ENCODE data around the gene IL1R2.
"Not testable (repeated sequence)": the region's sequence is repeated elsewhere in the genome, so short reads cannot be mapped to it uniquely, and the experiment has no call there.

IL1R2 gene

DNA sequence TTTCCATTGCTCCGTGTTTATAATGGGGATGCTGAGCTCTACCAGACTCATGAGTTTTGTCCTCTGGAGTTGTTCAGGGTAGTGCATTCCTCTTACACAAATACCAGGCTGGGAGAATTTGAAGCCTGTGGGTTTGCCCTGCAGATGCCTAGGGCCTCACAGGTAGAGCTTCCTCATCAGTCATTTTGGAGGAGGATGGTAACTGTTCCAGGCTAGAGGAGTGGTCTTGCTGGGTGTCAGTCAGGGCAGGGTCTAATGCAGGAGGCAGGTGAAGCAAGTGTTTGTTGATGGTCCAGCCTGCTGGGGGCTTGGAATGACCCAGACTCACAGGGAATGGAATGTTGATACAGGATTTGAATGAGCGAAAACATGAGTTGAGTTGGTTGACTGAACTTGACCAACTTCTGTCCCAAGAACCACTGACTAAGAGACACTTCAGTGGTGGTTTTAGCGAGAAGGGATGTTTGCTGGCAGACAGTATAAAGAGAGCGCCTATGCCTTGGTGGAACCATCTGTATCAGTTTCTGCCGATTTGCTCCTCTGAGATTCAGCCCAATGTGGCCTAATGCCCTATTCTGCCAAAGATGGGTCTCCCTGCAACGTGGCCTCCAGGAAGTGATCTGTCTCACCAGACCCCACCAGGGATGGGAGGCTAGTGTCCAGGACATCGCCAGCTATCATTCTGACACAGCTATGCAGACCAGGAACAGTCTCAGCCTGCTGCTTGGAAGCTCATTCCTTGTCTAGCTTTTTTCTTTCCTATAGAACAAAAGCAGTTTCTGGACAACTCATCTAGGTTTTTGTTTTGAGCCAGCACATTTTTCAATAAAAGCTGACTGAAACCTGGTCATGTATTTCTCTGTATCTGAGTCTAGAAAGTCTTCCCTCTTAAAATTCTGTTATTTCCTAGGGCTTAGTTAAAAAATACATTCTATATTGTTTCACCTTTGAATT lies 9.3 kb downstream of the IL1R2 start:
- no peak for DNase-seq

DNA sequence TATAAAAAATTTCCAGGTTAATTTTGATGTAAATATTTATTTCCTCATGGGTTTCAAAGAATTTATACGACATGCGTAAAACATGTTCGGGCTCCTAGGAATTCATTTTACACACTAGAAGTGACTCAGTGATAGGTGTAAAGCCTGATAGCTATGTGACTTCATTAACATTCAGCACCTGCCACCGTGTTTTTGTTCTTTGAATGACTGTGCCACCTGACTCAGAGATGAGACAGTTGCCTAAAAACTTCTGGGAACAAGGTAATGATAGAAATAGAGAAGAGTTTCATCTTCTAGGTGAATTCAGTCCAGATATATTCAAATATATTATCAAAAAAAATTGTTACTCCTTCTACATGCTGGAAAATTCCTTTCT lies 10.0 kb downstream of the IL1R2 start:
- DNase-seq: no peak

DNA sequence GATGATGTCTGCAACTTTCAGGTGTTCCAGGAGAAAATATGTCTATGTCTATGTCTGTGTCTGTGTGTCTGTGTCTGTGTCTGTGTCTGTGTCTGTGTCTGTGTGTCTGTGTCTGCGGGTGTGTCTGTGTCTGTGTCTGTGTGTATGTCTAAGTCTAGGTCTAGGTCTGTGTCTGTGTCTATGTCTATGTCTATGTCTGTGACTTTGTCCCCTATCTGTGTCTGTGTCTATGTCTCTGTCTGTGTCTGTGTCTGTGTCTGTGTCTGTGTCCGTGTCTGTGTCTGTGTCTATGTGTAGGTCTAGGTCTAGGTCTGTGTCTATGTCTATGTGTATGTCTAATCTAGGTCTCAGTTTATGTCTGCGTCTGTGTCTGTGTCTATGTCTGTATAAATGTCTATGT lies 10.5 kb downstream of the IL1R2 start:
- no peak for DNase-seq

DNA sequence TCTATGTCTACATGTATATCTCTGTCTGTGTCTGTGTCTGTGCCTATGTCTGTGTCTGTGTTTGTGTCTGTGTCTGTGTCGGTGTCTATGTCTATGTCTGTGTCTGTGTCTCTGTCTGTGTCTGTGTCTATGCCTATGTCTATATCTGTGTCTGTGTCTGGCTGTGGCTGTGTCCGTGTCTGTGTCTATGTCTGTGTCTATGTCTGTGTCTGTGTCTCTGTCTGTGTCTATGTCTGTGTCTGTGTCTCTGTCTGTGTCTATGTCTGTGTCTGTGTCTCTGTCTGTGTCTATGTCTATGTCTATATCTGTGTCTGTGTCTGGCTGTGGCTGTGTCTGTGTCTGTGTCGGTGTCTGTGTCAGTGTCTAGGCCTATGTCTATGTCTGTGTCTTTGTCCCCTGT lies 11.1 kb downstream of the IL1R2 start:
- not testable (repeated sequence) for DNase-seq

DNA sequence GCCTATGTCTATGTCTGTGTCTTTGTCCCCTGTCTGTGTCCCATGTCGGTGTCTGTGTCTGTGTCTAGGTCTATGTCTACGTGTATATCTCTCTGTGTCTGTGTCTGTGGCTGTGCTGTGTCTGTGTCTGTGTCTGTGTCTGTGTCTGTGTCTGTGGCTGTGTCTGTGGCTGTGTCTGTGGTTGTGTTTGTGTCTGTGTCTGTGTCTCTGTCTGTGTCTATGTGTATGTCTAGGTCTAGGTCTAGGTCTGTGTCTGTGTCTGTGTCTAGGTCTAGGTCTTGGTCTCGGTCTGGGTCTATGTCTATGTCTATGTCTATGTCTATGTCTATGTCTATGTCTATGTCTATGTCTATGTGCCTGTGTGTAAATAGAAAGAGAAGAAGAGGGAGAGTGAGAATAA lies 11.9 kb downstream of the IL1R2 start:
- no peak for DNase-seq

DNA sequence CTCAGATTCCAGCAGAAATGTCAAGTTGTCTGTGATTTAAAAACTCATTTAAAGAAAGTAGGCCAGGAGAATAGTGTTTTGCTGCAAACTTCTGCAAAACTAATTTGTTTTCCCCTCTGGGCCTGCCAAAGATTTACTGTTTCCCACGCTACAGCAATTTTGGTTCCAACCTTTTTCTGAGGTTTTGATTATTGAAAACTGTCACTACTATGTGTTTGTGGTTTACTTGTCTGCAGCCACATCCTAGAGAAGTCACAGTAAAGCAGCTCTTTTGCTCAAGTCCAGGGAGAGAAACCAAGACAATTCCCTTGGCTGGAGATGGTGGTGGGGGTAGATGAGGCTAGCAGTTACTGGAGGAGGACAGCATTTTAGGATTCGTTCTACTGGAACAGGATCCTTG lies 12.8 kb downstream of the IL1R2 start:
- no peak for DNase-seq

DNA sequence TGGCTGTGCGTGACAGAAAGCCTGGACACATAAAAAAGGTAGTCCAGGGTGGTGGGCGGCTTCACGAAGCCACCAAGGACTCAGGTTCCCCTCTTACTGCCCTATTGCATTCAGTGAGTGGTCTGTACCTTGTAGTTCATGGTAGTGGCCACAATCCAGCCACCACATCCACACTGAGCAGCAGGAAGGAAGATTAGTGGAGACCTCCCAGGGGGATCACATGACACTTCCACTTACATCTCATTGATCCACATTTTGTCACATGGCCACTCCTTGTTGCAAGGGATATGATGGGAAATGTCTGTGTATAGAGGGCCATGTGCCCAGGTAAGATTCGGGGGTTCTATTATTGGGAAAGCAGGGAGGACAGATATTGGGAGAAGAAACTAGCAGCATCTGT lies 13.7 kb downstream of the IL1R2 start:
- no peak for DNase-seq

DNA sequence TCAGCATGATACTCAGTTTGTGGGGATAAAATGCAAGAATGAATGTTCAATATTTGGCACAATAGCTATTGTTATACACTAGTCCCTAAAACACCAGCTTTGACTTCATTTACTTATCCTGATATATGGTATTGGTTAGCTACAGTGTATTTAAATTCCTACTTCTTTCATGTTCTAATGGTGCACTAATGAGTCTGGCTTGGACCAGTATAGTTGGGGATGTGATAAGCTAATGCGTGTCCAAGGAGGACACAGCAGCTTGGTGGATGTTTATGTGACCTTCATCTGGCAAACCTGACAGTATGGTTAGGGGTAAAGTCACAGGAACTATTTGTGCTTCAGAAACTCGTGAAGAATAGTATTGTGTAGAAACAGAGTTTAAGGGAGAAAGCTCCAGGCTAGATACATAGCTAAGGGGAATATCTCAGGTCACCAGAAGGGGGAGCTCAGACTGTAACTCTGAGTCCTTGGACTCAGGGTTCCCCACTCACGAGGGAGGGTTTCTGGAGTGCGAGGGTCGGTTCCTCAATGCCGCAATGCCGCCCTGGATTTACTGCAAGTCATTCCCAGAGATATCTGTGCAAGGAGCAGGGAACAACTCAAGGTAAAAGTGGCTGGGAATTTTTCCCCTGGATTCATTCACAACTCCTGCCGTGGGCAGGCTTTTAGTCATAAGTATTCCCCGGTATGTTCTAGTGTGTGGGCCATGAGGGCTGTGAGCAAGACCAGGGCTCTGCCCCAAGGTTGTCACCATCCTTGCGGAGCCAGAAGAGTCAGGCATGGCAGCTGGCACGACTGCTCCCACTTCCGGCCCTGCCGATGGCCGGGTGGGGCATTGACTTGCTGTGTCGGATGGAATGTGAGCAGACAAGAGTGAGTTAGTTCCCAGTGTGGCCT lies 14.5 kb downstream of the IL1R2 start:
- peak; percentile 9 to 12 for DNase-seq

DNA sequence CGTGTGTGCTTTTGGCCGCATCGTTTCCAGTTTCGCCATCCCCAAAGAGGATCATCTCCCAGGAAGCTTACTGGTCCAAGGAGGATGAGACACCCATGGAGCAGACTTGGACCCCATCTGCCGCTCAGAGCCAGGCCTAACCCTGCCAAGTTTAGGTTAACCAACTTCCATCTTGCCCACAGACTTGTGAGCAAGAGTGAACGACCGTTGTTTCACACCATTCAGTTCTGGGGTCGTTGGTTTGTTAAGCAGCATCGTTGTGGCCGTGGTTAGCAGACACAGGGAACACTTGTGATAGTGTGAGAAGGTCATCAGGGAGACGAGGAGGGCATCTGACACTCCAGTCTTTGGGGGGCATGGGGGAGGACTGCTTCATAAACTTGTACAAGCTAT lies 15.1 kb downstream of the IL1R2 start:
- DNase-seq: no peak

DNA sequence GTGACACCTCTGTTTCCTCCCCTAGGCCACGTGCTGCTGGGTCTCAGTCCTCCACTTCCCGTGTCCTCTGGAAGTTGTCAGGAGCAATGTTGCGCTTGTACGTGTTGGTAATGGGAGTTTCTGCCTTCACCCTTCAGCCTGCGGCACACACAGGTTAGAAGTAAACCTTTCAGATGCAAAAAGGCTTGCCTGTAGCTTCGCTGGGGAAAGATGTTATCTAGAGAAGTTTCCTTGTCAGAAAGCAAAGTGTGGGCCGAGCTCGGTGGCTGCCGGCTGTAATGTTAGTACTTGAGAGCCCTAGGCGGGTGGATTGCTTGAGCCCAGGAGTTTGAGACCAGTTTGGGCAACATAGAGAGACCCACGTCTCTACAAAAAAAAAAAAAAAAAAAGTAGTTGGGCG lies 16.7 kb downstream of the IL1R2 start:
- no peak for DNase-seq

DNA sequence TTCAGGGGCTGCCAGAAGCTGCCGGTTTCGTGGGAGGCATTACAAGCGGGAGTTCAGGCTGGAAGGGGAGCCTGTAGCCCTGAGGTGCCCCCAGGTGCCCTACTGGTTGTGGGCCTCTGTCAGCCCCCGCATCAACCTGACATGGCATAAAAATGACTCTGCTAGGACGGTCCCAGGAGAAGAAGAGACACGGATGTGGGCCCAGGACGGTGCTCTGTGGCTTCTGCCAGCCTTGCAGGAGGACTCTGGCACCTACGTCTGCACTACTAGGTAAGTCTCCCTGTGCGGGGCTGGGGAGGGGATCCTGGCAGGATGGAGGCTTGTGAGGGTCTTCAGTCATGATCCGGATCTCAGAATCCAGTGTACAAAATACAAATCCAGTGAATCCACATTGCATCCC lies 17.8 kb downstream of the IL1R2 start:
- no peak for DNase-seq

DNA sequence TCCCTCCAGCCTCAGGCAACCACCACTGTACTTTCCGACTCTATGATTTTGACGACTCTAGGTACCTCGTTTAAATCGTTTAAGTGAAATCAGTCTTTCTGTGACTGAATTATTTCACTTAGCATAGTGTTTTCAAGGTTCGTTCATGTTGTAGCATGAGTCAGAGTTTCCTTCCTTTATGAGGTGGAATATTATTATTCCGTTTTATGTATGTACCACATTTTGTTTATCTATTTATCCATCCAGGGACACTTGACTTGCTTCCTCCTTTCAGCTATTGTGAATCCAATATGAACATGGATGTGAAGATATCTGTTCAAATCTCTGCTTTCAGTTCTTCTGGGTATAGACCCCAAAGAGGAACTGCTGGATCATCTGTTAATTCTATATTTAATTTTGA lies 19.1 kb downstream of the IL1R2 start:
- no peak for DNase-seq

DNA sequence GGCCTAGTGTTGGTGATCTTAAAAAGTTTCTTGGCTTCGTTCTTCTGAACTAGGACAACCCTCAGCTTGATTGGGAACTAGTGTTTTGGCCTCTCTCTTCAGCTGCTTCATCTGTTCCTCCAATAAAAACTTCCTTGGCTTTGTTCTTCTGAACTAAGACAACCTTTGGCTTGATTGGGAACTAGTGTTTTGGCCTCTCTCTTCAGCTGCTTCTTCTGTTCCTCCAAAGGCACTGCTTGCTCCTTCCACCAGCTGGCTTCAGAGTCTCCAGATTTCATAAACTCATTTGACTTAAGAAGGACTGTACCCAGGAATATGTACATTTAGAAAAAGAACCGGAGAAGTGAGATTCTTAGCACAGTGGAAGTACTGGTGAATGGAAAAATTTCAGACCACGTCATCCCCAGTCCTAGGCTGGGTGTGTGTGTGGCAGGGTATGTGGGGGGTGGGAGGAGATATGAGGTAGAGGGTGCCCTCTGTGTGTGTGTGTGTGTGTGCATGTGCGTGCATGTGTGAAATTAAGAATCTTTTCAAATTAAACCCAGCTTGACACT lies 20.4 kb downstream of the IL1R2 start:
- DNase-seq: no peak

DNA sequence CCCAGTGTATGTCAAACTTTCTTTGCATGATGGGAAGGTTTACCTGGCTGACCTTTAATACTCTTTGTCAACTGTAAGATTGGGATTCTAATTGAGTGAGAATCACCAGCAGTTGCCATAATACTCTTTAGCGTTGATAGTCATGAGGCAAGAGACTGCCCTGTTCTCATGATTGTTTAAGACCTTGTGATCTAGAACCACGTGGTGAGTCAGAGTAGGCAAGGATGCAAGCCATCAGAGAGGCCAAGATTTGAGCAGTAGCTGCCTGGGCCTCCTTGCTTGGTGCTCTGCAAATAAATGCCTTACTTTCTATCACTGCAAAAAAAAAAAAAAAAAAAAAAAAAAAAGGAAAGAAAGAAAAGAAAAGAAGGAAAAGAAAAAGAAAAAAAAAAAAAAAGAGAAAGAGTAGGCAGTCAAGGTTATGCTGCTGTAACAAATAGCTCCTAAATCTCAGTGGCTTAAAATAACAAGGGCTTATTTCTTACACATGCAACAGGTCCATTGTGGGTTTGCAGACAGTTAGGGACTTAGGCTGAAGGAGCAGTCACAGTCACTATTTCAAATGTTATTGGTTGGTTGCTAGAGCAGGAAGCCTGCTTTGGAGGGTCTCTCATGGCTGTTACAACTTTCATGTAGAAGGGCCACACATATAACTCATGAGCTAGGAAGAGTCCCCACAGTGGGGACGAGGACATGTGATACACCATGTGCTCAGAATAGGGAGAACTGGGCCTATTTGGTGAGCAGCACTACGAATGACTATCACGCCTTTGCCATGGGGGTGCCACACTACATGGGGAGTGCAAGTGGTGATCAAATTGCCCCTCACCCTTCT lies 21.7 kb downstream of the IL1R2 start:
- no peak for DNase-seq

DNA sequence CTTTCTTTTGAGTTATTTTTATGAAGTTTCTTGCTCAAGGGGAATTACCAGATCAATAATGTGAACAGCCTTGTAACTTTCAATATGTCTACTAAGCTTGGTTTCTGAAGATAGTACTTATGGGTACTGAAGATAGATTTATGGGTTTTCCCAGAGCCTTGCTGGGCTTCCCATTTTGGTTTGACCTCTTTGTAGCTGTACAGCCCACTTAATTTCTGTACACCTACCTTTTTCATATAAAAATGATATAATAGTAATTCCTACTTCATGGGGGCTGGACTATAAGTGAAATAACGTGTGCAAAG lies 22.2 kb downstream of the IL1R2 start:
- no peak for DNase-seq

DNA sequence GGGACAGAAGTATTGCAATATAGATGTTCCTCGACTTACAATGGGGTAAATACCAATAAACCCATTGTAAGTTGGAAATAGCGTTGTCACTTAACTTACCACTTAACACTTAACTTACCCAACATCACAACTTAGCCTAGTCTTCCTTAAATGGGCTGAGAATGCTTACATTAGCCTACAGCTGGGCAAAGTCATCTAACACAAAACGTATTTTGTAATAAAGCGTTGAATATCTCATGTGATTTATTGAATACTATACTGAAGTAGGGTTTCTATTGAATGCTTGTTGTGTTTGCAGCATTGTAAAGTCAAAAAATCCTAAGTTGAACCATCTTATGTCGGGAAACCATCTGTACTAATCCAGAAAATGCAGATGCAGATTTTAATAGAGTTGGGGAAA lies 23.6 kb downstream of the IL1R2 start:
- no peak for DNase-seq

DNA sequence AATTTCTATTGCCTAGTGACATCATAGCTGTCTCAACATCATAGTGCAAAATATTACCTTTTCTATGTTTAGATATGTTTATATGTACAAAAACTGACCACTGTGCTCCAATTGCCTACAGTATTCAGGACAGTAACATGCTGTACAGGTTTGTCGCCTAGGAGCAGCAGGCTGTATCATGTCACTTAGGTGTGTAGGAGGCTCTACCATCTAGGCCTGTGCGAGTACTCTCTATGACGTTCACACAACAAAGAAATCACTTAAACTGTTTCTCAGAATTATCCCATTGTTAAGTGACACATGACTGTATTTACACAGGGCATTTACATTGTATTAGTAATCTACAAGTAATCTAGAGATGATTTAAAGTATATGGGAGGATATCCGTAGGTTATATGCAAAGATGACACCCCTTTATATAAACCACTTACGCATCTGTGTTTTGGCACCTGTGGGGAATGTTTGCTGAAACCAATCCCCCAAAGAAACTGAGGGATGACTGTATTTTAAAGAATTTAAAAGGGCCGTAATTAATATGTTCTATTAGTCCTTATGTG lies 24.7 kb downstream of the IL1R2 start:
- no peak for DNase-seq

DNA sequence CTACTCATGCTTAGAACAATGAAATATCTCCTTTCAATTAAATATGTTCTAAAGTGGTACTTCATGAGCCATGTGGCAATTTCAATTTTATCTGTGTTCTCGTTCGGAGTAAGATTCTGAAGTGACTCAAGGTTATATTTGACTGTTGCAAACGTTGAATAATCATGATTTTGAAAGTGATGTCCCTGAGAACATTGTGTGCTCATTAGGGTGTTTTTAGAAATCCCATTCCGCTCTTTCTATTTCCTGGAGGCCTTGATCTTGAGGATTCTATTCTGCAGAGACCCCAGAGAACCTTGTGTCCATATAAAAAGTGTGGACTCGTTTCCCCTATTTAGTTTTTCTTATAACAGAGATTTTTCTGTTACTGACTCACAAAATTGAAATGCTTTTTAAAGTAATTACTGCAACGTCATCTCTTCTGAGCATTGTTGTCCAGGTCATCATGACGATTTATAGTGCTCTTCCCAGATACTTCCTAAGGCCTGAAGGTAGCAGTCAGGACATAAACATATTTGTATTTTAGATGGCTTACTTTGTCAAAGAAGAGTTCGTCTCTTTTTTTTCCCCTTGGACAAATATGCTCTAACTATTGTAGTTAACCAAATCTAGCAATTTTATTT lies 27.2 kb downstream of the IL1R2 start:
- DNase-seq: no peak

DNA sequence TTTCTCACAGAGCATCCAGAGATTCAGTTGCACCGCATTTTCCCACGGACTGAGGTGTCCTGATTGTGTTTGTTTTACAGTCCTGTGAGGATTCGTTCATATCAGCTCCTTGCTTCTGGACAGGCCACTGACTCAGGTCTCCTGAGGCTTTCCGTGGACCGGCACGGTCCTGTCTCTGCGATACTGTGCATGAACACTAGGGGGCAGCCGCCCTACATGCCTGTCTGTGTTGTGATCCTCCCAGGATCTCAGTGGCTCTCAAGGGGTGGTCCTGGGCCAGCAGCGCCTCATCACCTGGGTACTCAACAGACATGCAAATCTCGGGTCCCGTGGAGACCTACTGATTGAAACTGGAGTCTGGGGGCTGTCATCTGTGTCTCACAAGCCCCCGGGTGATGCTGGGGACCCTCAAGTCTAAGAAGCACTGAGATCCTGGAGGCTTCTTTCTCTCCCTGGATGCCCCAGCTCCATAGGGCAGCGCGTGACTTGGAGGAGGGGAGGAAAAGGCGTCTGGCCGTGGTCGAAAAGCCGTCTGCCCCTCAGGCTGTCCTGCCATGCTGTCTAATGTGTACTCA lies 28.9 kb downstream of the IL1R2 start:
- DNase-seq: peak; percentile 84 to 88

DNA sequence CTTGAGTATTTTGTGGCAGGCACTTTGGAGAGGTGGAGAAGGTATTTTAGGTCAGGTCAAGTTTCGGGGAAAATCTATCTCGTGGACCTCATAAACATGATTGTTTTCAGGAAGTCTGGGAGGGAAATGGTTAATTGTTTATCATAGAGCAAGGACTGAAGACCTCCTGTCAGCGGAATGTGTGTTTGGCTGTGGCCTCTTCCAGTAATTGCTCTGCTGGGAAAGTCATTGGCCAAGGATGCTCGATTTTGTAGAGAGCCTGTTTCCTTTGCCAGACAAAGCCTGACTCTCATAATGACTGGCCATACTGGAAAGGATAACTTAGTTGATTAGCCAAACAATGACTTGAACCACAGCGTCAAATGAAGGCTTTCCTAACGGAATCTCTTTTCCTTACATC lies 30.0 kb downstream of the IL1R2 start:
- DNase-seq: no peak

DNA sequence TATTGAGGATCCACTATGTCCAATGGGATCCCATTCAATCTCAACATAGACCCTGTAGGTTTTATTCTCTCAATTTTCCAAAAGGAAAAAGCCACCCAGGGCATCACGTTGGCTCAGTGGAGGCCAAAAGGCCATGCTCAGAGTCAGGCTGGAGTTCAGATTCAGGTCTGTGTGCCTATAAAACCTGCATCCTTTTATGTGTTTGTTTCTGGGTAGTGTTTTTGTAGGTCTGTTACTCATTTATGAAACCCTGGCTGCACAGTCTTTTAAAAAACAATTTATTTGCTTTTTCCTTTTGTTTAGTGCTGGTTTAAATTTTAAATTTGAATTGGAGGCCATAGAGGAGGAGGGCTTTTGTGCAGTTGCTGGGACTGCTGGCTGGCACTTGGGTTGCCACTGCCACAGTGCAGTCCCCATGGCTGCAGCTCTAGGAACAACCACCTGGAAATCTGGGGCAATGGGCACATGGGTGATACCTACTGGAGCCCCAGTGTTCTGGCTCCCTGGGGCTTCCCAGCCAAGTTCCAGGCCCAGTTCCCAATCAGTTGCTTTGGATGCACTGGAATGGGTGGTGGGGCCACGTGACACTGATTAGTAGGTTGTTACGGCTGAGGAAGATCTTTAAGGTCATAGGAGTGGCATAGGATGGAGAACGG lies 31.3 kb downstream of the IL1R2 start:
- no peak for DNase-seq
